Calu3 (cell line): ENCODE measurements around the gene GOLGA2. TPM values are rescaled to one million over a fixed set of nuclear protein-coding genes. Genes with fewer than 3 reads are reported as not detected.

Experiments used
- BruUV-seq: library from RNA; stranded (reverse); fragments of 400-500 nt; replicated peaks from 2 replicates; lab custom pipeline; 2021; lab: Mats Ljungman, UMichigan
- CTCF ChIA-PET: fragments of 300-600 bp; sonication (Branson Sonifier 250); formaldehyde crosslinking; loops from one replicate; lab custom pipeline; 2022; ENCODE audit warnings: antibody characterized with exemption; lab: Charles Lee
- DNase-seq: peaks from one replicate; pipeline ENCODE4 v3.0.0; 2022
- H3K27ac Mint-ChIP-seq: one replicate; pipeline ENCODE4 v1.8.0; 2022; ENCODE audit warnings: mixed read lengths; ENCODE audit not compliant: unreplicated experiment
- H3K27me3 Mint-ChIP-seq: one replicate; pipeline ENCODE4 v1.8.0; 2022; ENCODE audit warnings: mixed read lengths; ENCODE audit not compliant: unreplicated experiment
- H3K36me3 Mint-ChIP-seq: one replicate; pipeline ENCODE4 v1.8.0; 2022; ENCODE audit warnings: mild to moderate bottlenecking, moderate library complexity, mixed read lengths; ENCODE audit not compliant: insufficient read depth, unreplicated experiment
- H3K4me1 Mint-ChIP-seq: one replicate; pipeline ENCODE4 v1.8.0; 2022; ENCODE audit warnings: mild to moderate bottlenecking, low read depth, mixed read lengths; ENCODE audit not compliant: unreplicated experiment
- H3K4me3 Mint-ChIP-seq: one replicate; pipeline ENCODE4 v1.8.0; 2022; ENCODE audit warnings: mild to moderate bottlenecking, low read depth, moderate library complexity, mixed read lengths; ENCODE audit not compliant: unreplicated experiment
- H3K9me3 Mint-ChIP-seq: one replicate; pipeline ENCODE4 v1.8.0; 2022; ENCODE audit warnings: low read depth, mixed read lengths; ENCODE audit not compliant: unreplicated experiment
- CTCF ChIP-seq: fragments of 200-600 bp; IDR thresholded peaks from one replicate; pipeline ENCODE4 v1.8.0; 2022; ENCODE audit warnings: antibody characterized with exemption; ENCODE audit not compliant: unreplicated experiment
- intact Hi-C: fragments of 100-400 bp; cut with micrococcal nuclease; formaldehyde crosslinking; loops from one replicate; pipeline ENCODE4 v1.10.0; 2022; ENCODE audit not compliant: unreplicated experiment
- total RNA-seq: library from RNA; stranded (reverse); gene quantifications from 2 replicates; pipeline ENCODE4 v1.2.3, GENCODE V29; 2022

The GOLGA2 gene
- total RNA-seq, 1 experiment from 2014 or later, result 69.6 TPM

GRCh38 chr9:128247226-128247803 lies 28.5 kb downstream of the GOLGA2 start:
- no peaks in the 10 kb centered on the region for H3K4me1 Mint-ChIP-seq

GRCh38 chr9:128246471-128246870 lies 29.3 kb downstream of the GOLGA2 start:
- BruUV-seq, result no TSS peak
- intact Hi-C loops, result no loop called here
- DNase-seq, result no peak
- Mint-ChIP-seq H3K27me3 (no peaks in the 10 kb centered on the region), H3K36me3 (peaks cover 21% of the 10 kb centered on the region), H3K27ac (no peak overlapping the region), H3K9me3 (no peaks in the 10 kb centered on the region), H3K4me3 (no peak overlapping the region), H3K4me1 (no peaks in the 10 kb centered on the region)
- TF ChIP-seq CTCF, result no peak
- CTCF ChIA-PET, result no interaction called here

More at GRCh38 chr9:128247226-128247803, 28.5 kb downstream of the GOLGA2 start:
- no peak for DNase-seq
- no TSS peak for BruUV-seq
- H3K36me3 Mint-ChIP-seq, result peaks cover 15% of the 10 kb centered on the region
- no peak overlapping the region for H3K27ac Mint-ChIP-seq
- CTCF ChIA-PET, result no interaction called here
- intact Hi-C loops, result no loop called here
- TF ChIP-seq CTCF, result no peak
- H3K9me3 Mint-ChIP-seq, result no peaks in the 10 kb centered on the region
- no peaks in the 10 kb centered on the region for H3K27me3 Mint-ChIP-seq
- no peak overlapping the region for H3K4me3 Mint-ChIP-seq

GRCh38 chr9:128245421-128246151 lies 30.2 kb downstream of the GOLGA2 start:
- no peak for DNase-seq
- no peak overlapping the region for H3K4me3 Mint-ChIP-seq
- peaks cover 21% of the 10 kb centered on the region for H3K36me3 Mint-ChIP-seq
- BruUV-seq, result no TSS peak
- H3K27ac Mint-ChIP-seq, result no peak overlapping the region
- H3K9me3 Mint-ChIP-seq, result no peaks in the 10 kb centered on the region
- intact Hi-C loops, result no loop called here
- CTCF ChIA-PET, result no interaction called here
- no peaks in the 10 kb centered on the region for H3K27me3 Mint-ChIP-seq
- no peak for TF ChIP-seq CTCF
- H3K4me1 Mint-ChIP-seq, result no peaks in the 10 kb centered on the region

GRCh38 chr9:128244837-128245231 lies 31.0 kb downstream of the GOLGA2 start:
- DNase-seq, result no peak
- H3K4me1 Mint-ChIP-seq, result no peaks in the 10 kb centered on the region
- H3K27me3 Mint-ChIP-seq, result no peaks in the 10 kb centered on the region
- H3K9me3 Mint-ChIP-seq, result no peaks in the 10 kb centered on the region
- H3K4me3 Mint-ChIP-seq, result no peak overlapping the region
- BruUV-seq, result no TSS peak
- TF ChIP-seq CTCF, result no peak
- CTCF ChIA-PET, result no interaction called here
- H3K27ac Mint-ChIP-seq, result no peak overlapping the region
- intact Hi-C loops, result no loop called here
- peaks cover 20% of the 10 kb centered on the region for H3K36me3 Mint-ChIP-seq
